GM19239 (cell line): ENCODE results near the gene CTBP2.

Experiments used
- DNase-seq: peaks from one replicate; pipeline ENCODE4 v3.0.0; 2011; ENCODE audit warnings: low spot score; ENCODE audit not compliant: insufficient read length
- FAIRE-seq: peaks from 2 replicates; lab custom pipeline; 2011; peaks lifted over from hg19 to GRCh38; lab: Jason Lieb, UNC

Gene CTBP2

DNA sequence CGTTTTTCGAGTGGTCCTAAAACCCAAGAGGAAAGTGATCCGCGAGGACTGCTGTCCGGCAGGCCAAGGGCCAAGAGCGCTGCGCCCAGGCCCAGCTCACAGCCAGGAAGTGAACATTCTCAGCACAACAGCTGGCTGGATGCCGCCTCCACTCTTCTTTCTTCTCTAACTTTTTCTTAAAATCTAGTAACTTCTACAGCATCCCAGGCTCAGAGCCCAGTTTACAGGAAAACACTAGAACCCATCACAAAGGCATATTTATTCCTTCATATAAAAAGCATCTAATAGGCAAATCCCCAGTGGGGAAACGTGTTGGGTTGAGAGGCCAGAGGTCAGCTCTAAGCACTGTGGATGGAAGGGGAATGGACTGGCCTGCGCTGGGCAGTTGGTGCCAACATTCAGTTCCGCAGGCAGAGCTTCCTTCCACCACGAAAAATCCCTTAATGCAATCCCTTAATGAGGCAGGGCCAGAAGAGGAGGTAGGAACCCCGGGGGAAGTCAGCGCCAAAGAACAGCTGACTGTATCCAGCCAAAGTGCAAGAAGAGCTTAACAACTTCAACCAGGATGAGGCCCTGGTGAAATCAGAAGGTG is 143.7 kb downstream of the CTBP2 start:
- no peak for FAIRE-seq
- DNase-seq, result no peak

DNA sequence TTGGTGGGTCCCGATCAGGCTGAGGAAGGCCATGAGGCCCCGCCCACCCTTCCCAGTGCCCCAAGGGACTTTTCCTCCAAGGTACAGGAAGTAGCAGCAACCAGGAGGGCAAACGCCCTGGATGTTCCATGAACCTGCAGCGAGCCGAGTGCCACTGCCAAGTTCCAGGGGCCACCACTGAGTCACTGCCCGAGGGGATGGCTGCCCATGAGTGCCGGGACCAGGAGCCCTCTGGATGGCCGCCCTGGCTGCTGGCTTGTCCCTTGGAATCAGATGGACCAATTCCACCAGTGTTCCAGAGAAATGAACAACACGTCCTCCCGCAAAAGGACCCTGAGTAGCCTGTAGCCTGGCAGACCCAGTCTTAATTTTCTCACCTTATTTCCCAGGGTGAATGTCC is 144.2 kb downstream of the CTBP2 start:
- no peak for DNase-seq
- FAIRE-seq, result no peak

DNA sequence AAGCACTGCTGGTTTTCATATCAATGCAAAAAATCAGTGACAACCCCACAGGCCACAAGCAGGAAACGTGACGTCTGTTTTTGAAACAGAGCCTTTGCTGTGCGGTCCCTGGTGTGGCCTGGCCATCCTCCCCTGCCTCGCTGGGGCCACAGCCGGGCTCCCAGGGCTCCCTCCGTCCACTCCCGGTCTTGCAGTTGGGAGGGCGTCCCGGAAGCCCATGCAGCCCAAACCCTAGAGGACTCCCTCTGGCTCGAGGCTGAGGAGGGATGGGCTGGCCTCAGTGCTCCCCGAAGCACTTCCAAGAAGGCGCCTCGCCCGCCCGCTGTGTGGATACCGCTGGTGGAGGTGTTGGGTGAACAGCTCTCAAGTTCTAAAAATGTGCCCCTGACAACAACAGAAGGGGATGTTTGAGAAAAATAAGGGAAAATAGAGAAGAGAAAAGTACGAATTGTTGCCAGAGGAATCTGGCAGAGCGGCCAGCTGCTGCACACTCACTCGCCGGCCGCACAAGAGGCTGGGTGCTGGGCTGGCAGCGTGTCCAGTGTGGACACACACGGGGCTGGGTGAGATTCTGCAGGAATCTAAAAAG is 144.9 kb downstream of the CTBP2 start:
- DNase-seq, result no peak
- FAIRE-seq, result no peak

DNA sequence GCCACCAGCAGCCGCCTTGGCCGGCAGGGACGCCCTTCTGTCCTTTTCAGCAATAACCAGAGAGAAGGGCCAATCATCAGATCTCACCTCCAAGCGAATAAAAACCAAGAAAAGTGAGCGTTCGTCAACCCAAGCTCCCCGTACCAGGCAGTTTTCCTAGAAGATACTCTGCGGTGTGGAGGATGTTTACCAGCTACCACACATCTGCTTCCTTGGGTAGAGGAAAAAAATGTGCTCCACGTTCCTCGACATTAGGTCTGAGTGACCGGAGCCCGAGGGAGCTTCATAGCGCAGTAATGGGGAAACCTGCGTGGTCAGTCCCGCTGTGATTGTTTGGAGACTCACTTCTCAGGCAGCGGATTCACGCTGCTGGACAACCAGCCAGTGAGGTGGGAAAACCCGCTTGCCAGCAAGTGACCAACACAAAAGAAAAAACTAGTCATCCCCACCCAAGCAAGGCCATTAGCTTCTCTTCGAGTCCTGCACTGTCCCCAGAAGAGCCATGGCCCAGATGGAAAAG is 145.5 kb downstream of the CTBP2 start:
- DNase-seq (no peak), FAIRE-seq (no peak)

DNA sequence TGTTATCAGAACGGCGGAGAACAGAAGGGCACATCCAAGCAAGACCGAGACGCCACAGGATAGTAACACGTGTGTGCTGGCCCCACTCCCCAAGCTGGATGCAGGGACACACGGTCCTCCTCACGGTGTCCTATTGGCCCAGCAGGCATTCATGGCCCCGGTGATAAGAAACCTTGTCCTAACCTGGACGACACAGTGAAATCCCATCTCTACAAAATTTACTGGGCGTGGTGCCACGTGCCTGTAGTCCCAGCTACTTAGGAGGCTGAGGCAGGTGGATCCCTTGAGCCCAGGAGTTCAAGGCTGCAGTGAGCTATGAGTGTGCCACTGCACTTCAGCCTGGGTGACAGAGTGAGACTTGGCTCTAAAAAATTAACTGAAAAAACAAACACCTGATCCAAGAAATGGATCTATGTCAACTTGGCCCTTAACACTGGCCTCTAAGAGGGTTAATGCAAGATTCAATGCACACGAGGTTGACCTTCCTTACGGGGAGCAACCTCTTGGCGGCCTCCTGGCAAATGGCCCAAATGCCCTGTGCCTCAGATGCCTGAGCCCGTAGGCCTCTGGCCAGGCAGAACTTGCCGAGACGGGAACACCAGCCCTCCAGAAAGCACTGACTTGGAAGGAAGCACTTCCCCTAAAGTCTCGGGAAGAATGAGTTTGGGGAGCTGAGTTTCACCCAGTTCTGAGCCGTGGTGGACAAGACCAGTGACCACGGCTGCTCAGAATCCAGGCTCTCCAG is 146.1 kb downstream of the CTBP2 start:
- DNase-seq (no peak), FAIRE-seq (no peak)

DNA sequence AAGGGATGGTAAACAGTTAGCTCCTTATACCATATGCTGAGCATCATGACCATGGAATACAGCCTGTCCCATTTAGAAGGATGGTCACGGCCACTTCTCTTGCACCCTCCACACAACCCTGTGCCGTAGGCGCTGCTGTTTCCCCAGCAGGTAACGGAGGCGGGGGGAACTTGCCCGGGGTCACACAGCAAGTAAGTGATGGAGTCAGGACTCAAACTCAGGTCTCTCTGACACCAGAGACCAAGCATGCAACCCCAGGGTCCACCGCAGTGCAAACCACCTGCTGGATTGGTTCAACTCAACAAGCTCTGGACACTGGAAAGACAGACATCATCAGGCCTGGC is 146.9 kb downstream of the CTBP2 start:
- DNase-seq (no peak), FAIRE-seq (no peak)

DNA sequence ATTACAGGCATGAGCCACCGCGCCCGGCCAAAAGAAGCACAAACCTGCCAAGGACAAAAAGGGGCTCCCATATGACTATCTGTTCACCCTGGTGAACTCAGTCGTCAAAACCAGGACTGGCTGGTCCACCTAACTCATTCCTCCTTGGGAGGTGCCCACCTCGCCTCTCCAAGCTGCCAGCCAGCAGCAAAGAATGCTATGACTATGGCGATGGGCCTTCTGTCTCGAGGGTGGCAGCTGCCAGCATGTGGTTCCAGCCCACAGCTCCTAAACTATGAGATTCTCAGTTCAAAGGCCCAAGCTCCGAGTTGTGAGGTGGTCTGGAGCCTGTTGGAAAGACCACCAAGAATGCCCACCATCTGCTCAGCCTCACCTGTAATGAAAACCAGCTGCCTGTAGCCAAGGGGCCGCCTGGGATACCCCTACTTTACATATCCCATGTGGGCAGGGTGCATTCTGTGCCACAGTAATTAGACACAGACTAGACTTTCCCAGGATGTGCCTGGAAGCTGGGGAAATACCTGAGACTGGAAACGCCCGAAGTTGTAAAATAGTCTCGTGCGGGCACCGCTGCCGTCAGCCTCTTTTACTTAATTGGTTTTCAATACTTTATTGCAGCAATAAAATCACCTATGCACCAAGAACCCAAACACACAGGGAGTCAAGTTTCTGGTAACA is 147.4 kb downstream of the CTBP2 start:
- FAIRE-seq (no peak), DNase-seq (no peak)

DNA sequence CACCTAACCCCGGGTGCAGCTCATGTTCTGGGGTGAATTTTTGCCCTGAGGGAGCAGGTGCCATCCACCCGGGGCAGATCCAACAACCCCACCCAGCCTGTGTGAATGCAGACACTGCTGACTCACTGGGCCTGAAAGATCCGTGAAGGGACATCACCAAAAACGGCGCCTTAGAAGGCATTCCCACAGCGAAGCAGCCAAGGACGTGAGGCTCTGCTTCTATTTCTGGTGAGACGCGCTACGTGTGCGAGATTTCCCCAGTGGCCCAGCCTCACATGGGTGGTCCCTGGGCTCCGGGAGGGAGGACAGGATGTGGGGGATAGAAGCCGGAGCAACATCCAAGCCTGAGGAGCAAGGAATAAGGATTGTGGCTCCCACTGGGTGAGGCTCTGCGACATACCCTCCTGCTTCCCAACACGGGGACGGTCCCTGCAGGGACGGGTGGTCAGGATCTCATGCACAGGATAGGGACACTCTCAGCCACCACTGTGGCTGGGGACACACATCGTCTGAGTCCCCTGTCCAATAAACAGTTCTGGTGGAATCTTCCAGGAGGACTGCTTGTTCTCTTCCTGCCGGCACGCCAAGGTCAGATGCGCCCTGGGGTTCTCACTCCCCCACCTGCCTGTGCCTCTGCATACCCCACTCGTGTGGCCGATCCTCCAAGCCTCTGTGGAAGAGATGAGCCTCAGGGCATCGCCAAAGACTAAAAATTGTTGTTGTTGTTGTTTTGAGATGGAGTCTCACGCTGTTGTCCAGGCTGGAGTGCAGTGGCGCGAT is 148.2 kb downstream of the CTBP2 start:
- FAIRE-seq (no peak), DNase-seq (no peak)

DNA sequence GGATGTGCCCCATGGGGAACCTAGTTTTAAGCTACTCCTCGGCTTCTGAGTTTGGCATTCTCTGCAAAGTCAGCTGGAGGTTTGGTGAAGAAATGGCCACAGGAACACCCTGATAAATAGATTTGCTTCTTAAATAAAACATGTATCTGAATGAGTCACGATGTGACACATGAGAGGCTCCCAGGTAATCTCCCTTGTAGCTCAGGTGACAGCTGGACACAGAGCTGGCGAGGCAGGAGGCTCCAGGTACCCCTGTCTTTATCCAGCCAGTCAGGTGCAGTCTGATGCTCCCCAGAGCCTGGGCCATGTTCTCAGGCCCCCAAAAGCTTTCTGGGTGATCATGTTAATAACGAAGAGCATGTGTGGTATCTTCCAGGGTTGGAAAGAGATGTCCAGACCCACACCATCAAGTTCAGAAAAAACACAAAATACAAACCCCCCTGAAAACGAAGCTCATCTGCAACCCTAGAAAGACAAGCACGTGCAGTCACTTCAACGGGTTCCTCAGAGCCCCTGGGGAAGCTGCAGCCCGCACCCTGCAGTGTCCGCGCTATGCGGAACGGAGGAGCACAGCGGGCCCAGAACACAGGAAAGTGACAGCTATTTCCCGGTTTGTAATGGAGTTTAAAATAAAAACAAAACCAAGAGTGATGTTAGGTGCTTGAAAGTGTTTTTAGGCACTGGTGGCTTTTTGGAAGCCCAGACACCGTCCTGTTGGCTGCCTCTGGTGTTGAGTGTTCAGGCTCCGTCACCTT is 149.0 kb downstream of the CTBP2 start:
- DNase-seq (no peak), FAIRE-seq (no peak)

DNA sequence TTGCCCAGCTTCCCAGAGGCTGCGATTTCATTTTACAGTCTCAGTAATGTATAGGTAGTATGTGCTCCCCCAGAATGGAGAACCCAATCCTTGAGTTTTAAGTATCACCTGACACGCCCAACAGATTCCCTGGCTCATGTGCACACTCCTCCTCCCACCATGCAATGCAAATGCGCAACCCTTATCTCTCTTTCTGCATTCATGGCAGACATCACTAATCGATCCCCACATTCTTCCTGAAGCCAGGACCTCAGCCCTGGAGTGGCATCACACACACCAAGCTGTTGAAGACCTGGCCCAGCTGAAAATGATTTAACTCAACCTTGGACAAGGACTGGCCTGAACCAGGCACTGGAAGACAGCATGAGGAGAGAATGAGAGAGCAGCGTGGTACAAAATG is 150.0 kb downstream of the CTBP2 start:
- FAIRE-seq, result no peak
- DNase-seq, result no peak

DNA sequence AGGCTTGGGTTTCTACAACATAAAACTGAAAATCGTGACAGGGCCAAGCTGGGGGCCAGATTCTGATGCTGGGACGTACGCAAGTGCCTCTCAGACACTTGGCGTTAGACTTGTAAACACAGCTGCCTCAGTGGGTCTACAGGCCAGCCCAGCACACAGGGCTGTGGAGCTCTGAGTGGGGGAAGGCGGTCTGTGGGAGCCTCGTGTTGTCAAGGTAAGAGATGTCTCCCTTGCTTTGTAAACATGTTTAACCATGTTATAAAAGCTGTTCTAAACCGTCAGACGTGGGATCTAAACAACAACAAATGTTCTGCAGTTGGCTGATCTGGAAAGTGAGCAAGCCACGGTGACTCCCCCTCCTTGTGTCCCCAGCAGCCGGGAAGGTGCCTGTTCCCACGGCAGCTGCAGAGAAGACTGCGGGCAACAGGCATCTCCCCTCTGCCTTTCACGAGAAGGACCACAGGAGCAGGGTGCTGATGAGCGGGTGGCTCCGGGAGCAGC is 150.7 kb downstream of the CTBP2 start:
- FAIRE-seq, result no peak
- DNase-seq, result no peak

DNA sequence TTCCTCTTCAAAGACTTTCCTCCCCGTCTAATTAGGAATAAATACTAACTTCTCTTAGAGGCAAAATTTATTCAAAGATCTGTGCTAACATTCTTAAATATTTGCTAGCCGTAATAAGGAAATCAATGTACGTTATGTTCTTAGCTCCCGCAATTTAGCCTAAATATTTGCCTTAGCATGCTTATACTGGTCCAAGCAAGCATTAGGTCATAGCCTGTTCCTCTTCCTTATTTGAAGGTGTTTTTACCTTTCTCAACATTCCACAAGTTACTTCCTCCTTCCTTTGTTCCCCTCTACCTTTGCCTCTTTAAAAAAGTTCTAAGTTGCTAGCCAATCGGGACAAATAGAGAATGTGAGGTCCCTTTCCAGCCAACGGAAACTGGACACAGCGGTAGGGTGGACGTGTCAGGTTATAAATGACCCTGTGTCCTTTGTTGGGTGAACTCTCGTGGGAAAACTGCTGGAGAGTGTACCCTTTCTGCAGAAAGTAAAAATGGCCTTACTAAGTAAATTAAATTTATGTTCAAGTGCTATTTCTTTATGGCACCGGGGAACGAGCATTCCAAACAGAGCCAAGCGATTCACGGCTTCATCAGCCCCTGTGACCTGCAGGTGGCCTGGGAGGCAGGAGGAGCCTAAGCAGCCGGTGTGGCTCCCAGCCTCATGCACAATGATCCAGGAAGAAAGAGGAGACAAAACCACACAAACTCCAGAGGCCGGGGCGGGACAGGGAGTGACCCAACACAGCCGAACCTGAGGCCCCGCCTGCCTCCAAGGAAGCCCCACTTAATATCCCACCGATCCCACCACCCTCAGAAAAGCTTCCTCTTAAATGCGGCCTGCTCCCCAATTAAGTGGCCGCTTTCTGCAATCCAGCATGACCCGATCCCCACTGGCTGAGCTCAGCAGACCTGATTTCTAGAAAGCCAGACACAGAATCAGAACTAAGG is 151.4 kb downstream of the CTBP2 start:
- DNase-seq (no peak), FAIRE-seq (no peak)

DNA sequence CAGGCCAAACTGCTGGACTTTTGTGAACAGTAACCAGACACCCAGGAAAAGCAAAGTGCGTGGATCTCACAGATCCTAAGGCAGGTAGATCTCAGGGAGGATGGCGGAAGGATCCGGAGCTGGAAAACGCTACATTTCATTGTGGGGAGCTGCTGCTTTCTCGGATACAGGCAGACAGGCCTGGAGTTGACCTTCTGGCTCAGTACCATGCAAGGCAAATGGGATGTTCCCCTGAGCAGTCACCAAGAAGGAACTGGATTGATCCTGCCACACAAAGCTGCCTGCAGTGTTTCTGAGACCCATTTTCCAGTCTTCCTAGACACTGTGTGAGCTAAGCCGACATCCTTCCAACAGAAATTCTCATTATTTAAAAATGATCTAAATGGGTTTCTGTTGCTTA is 152.9 kb downstream of the CTBP2 start:
- DNase-seq, result no peak
- FAIRE-seq, result no peak

DNA sequence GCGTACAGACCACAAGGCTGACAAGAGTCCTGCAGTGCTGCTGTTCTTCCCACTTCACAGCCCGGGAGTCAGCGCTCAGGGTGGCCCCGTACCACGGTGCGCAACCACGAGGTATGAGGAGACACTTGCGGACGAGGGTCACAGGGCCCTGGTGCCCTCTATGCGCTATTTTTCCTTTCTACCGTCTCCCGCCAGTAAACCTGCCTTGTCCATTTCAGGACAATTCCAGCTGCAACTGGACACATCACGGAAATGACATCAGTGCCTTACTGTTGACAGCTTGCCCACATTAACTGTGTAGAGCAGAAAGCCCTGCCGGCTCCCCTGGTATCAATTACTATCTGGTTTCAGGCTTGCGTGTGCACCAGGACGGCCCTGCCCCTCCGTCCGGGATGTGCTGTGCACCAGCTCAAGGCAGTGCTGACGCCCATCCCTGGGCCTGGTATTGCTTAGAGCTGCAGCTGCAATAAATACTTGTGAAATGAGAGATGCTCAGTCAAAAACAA is 153.4 kb downstream of the CTBP2 start:
- no peak for DNase-seq
- FAIRE-seq, result no peak

DNA sequence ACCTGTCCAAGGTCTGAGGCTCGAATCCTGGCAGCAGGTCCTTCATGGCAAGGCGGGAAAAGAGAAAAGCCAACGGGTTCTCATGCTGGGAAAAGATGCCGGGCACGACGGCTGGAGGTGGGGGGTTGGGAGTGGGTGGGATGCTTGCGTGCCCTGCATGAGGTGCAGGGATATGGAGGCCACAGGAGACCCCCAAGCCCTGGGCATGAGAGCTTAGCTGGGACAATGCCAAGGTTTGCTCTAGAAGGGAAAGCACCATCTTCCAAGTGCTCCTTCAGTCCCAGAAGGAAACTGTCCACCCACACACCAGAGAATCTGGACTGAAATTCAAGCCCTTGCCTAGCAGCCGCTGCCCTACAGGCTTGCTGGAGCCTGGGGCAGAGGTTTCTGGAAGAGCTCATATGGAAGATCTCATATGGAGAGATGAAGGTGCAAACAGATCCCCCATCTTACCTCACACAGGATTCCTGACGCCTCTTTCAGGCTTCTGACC is 154.1 kb downstream of the CTBP2 start:
- FAIRE-seq, result no peak
- DNase-seq, result no peak

DNA sequence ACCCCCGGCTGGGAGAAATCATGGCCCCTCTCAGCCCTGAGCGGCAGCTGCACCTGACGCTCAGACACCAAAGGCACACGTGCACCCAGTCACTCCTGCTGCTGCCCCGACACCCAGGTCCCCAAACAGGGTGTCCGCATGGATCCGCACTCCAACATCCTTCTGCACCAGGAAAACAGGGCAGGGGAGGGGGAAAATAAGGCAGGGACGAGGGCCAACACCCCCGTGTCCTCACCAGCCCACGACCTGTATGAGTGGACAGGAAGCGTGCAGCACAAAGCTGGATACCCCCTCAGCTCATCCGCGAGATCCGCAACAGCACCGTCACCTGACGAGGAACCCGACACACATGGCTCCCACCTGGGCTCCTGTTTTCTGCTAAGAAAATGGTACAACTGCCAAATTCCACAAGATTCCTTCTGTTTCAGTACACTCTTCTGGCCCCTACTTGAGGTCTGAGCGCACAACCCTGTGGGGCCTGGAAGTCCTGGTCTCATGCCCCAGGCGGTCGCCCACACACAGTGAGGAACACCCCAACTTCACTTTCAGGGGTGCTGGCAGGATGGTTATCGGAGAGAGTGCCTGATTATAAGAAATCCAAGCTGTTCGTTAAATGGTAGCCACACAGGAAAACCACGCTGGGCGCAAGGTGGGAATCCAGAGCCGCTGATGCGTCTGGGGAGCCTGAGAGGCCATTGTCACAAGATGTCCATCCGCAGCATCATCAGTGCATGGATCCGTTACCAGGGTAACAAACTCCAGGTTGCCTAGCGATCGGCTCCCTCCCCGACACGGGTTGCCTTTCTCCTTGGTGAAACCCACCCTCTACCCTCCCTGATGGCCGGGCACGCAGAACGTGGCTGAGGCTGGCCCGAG is 154.8 kb downstream of the CTBP2 start:
- no peak for FAIRE-seq
- DNase-seq, result no peak
